K562 (cell line): ENCODE data around the gene SZT2. TPM values are rescaled to one million over a fixed set of nuclear protein-coding genes. Genes with fewer than 3 reads are reported as not detected.

Experiments
- ELF4 ChIP-seq: fragments of 450-650 bp; formaldehyde crosslinking; IDR thresholded peaks from 2 replicates; pipeline ENCODE4 v1.4.0; 2022; ENCODE audit warnings: missing genetic modification characterization
- KDM4B ChIP-seq, 2 experiments: fragments of 450-650 bp in 1 of 2; sonication (generic) in 1 of 2; IDR thresholded peaks; 2 replicates each; pipeline ENCODE4 v1.6.1; 2016 to 2017; ENCODE audit warnings: borderline replicate concordance in 2 of 2, antibody characterized with exemption in 1 of 2, low read depth in 1 of 2, mild to moderate bottlenecking in 1 of 2
- SP2 ChIP-seq: IDR thresholded peaks from 2 replicates; pipeline ENCODE4 v1.6.1; 2011; ENCODE audit warnings: mild to moderate bottlenecking, low read depth, low read length, moderate library complexity; ENCODE audit not compliant: poor library complexity, severe bottlenecking; ENCODE audit errors: extremely low read depth
- SREBF1 ChIP-seq: fragments of 150-350 bp; IDR thresholded peaks from 2 replicates; pipeline ENCODE4 v1.6.1; 2014; ENCODE audit warnings: antibody characterized with exemption, low read depth, low read length, borderline replicate concordance
- SUPT5H ChIP-seq: fragments of 450-650 bp; IDR thresholded peaks from 2 replicates; pipeline ENCODE4 v1.6.1; 2016
- TBP ChIP-seq: optimal IDR thresholded peaks from 2 replicates; pipeline ENCODE3; 2011; ENCODE audit warnings: low read depth, low read length, improper control_type of control experiment
- TRIM28 ChIP-seq: fragments of 450-650 bp; IDR thresholded peaks from 2 replicates; pipeline ENCODE4 v1.6.1; 2017
- USF2 ChIP-seq: sonication (generic); formaldehyde crosslinking; IDR thresholded peaks from 2 replicates; pipeline ENCODE4 v1.5.0; 2020; ENCODE audit warnings: missing genetic modification reagents
- ZBTB2 ChIP-seq: fragments of 450-650 bp; IDR thresholded peaks from 2 replicates; pipeline ENCODE4 v1.6.1; 2016; ENCODE audit warnings: antibody characterized with exemption
- ZBTB5 ChIP-seq: fragments of 450-650 bp; IDR thresholded peaks from 2 replicates; pipeline ENCODE4 v1.6.1; 2017; ENCODE audit warnings: antibody characterized with exemption
- ZBTB8A ChIP-seq: fragments of 450-650 bp; IDR thresholded peaks from 2 replicates; pipeline ENCODE4 v1.6.1; 2018; ENCODE audit warnings: mild to moderate bottlenecking, moderate library complexity; ENCODE audit not compliant: partially characterized antibody
- ZNF121 ChIP-seq: sonication (generic); formaldehyde crosslinking; conservative IDR thresholded peaks from 2 replicates; pipeline ENCODE4 v1.8.0; 2022; ENCODE audit warnings: missing genetic modification reagents
- ZNF707 ChIP-seq: fragments of 250-450 bp; sonication (Bioruptor Pico); conservative IDR thresholded peaks from 2 replicates; pipeline ENCODE4 v1.8.0; 2022; ENCODE audit warnings: inconsistent platforms, mild to moderate bottlenecking, moderate library complexity
- ZNF77 ChIP-seq: fragments of 250-450 bp; sonication (Bioruptor Pico); IDR thresholded peaks from 2 replicates; pipeline ENCODE4 v1.5.0; 2020
- polyA plus RNA-seq, 8 experiments: library from polyadenylated mRNA; depleted of rRNA in 4 of 8; stranded (reverse) in 5 of 8; unstranded in 3 of 8; fragments of >200 nt; fragmentation: Nextera tagmentation in 2 of 8; fragmentation: Illumina TruSeq in 1 of 8; extraction: Ambion mirVana in 2 of 8; extraction: Trizol in 1 of 8; gene quantifications; 2 replicates each; pipeline versions ENCODE4 v1.2.1 to v1.2.3, GENCODE V29; 2011 to 2014; ENCODE audit warnings: inconsistent platforms in 1 of 8, missing spikeins in 1 of 8
- total RNA-seq, 7 experiments: library from RNA; depleted of rRNA in 6 of 7; stranded (reverse); fragments of >200 nt in 6 of 7; fragmentation: Illumina TruSeq in 2 of 7; extraction: Trizol in 2 of 7; gene quantifications; 2 replicates each; pipeline versions ENCODE4 v1.2.1 to v1.2.3, GENCODE V29; 2011 to 2021; ENCODE audit warnings: low replicate concordance in 1 of 7
- TF ChIP-seq, protein P1 (sequence below): fragments of 450-650 bp; IDR thresholded peaks from 2 replicates; pipeline ENCODE4 v1.6.1; 2014; ENCODE audit warnings: low read depth, mild to moderate bottlenecking, moderate library complexity, borderline replicate concordance
- TF ChIP-seq, protein P2 (sequence below): fragments of 200-400 bp; formaldehyde crosslinking; IDR thresholded peaks from 2 replicates; pipeline ENCODE4 v1.6.1; 2017; ENCODE audit warnings: mild to moderate bottlenecking, low read depth, low read length, moderate library complexity

The SZT2 gene
- total and polyA plus RNA-seq, 9 of the 15 experiments (the other 6 are each of a cell fraction or from before 2014, with no cell fraction given): 0.88 to 31.0 (median 12.8) TPM

GRCh38 chr1:43358121-43358745 is 31.5 kb upstream of the SZT2 start (continued):
- no peak for TF ChIP-seq ZBTB5
- no peak for TF ChIP-seq ZNF707 (CRISPR knock-in tag)
- no peak for TF ChIP-seq ZNF121
- TF ChIP-seq, protein P1, sequence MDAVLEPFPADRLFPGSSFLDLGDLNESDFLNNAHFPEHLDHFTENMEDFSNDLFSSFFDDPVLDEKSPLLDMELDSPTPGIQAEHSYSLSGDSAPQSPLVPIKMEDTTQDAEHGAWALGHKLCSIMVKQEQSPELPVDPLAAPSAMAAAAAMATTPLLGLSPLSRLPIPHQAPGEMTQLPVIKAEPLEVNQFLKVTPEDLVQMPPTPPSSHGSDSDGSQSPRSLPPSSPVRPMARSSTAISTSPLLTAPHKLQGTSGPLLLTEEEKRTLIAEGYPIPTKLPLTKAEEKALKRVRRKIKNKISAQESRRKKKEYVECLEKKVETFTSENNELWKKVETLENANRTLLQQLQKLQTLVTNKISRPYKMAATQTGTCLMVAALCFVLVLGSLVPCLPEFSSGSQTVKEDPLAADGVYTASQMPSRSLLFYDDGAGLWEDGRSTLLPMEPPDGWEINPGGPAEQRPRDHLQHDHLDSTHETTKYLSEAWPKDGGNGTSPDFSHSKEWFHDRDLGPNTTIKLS: no peak
- TF ChIP-seq KDM4B (IDR thresholded peaks at IDR 0.05; ENCODE audit: borderline replicate concordance in 2 of 2, low read depth in 1 of 2): no peak
- TF ChIP-seq ZBTB2: no peak; the same call in 1 of the 2 replicates
- TF ChIP-seq ELF4: no peak
- TF ChIP-seq SP2: no peak
- no peak for TF ChIP-seq USF2 (CRISPR knock-in tag)
- no peak for TF ChIP-seq ZNF77 (CRISPR knock-in tag)
- TF ChIP-seq ZBTB8A: no peak
- no peak for TF ChIP-seq SREBF1
- TF ChIP-seq SUPT5H: peak; percentile 81
- no peak for TF ChIP-seq TBP
- TF ChIP-seq, protein P2, sequence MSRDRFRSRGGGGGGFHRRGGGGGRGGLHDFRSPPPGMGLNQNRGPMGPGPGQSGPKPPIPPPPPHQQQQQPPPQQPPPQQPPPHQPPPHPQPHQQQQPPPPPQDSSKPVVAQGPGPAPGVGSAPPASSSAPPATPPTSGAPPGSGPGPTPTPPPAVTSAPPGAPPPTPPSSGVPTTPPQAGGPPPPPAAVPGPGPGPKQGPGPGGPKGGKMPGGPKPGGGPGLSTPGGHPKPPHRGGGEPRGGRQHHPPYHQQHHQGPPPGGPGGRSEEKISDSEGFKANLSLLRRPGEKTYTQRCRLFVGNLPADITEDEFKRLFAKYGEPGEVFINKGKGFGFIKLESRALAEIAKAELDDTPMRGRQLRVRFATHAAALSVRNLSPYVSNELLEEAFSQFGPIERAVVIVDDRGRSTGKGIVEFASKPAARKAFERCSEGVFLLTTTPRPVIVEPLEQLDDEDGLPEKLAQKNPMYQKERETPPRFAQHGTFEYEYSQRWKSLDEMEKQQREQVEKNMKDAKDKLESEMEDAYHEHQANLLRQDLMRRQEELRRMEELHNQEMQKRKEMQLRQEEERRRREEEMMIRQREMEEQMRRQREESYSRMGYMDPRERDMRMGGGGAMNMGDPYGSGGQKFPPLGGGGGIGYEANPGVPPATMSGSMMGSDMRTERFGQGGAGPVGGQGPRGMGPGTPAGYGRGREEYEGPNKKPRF: no peak
- TF ChIP-seq TRIM28: peak; percentile 50; the same call in 1 of the 2 replicates
